ENCODE data around the gene MAPK8IP3.

- no peak for TF ChIP-seq CTCF (IDR thresholded peaks at IDR 0.05)
- TF ChIP-seq POLR2AphosphoS5 (IDR thresholded peaks at IDR 0.05): no peak
- no peak for TF ChIP-seq POLR2A (IDR thresholded peaks at IDR 0.05)
- no peak for TF ChIP-seq EP300 (IDR thresholded peaks at IDR 0.05)
These were observed 62.2 kb downstream of the MAPK8IP3 start for GRCh38 chr16:1768061-1768766.

Data from suprapubic skin (tissue), 4 donors.